NCI-H774 (cell line): ENCODE measurements around the gene COLEC12.

ENCODE experiments used
- DNase-seq: peaks from one replicate; lab custom pipeline; 2025; lab: John Stamatoyannopoulos, UW

Gene COLEC12

GRCh38 chr18:362311-363290, 137.9 kb downstream of the COLEC12 start:
- no peak for DNase-seq

- DNase-seq = no peak
These were observed 138.6 kb downstream of the COLEC12 start for GRCh38 chr18:361941-362310.

GRCh38 chr18:361100-361732, 139.3 kb downstream of the COLEC12 start:
- DNase-seq = no peak

GRCh38 chr18:360676-361075, 139.8 kb downstream of the COLEC12 start:
- no peak for DNase-seq

- DNase-seq = no peak
These were observed 143.7 kb downstream of the COLEC12 start for GRCh38 chr18:356778-357177.

GRCh38 chr18:355678-356077, 144.8 kb downstream of the COLEC12 start:
- DNase-seq = no peak

- DNase-seq = no peak
These were observed 146.0 kb downstream of the COLEC12 start for GRCh38 chr18:354471-354870.

GRCh38 chr18:354003-354402, 146.5 kb downstream of the COLEC12 start:
- no peak for DNase-seq

GRCh38 chr18:352438-352837, 148.1 kb downstream of the COLEC12 start:
- no peak for DNase-seq

GRCh38 chr18:350953-351572, 149.4 kb downstream of the COLEC12 start:
- no peak for DNase-seq

- DNase-seq = no peak
These were observed 153.9 kb downstream of the COLEC12 start for GRCh38 chr18:346600-346999.

GRCh38 chr18:341102-341501, 159.4 kb downstream of the COLEC12 start:
- DNase-seq = no peak

- DNase-seq = no peak
These were observed 160.5 kb downstream of the COLEC12 start for GRCh38 chr18:340044-340443.

GRCh38 chr18:339200-339599, 161.3 kb downstream of the COLEC12 start:
- DNase-seq = no peak

GRCh38 chr18:336713-337112, 163.8 kb downstream of the COLEC12 start:
- DNase-seq = no peak

- no peak for DNase-seq
These were observed 164.8 kb downstream of the COLEC12 start for GRCh38 chr18:335733-336132.

GRCh38 chr18:334575-335132, 165.8 kb downstream of the COLEC12 start:
- no peak for DNase-seq

- no peak for DNase-seq
These were observed 167.6 kb downstream of the COLEC12 start for GRCh38 chr18:332721-333510.

- no peak for DNase-seq
These were observed 168.5 kb downstream of the COLEC12 start for GRCh38 chr18:332007-332406.

GRCh38 chr18:331221-331821, 169.2 kb downstream of the COLEC12 start:
- no peak for DNase-seq

GRCh38 chr18:328928-329327, 171.6 kb downstream of the COLEC12 start:
- no peak for DNase-seq
